ENCODE data around the gene NFAM1.

Gene NFAM1

DNA sequence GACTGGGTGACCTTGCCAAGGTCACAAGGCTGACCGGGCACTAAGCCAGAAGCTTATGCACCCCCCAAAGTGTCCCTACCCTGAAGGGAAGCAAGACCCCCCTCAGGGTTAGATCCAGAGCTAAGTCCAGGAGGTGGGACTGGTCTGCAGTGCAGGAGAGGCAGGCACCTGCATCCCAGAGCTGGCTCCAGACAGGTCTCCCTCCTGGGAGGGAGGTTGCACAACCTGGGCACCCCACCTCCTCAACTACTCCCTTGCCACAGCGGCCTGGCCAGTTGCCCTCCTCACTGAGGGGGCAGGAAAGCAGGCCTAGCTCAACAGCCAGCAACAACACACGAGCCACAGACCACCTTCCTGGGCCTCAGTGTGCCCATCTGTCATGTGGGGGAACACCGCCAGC is 86.7 kb downstream of the NFAM1 start:
- Histone ChIP-seq H3K4me1 (ENCODE audit: control insufficient read depth, low read length) (no peaks in the 10 kb centered on the region), H3K79me2 (ENCODE audit: control insufficient read depth, low read length) (no peaks in the 10 kb centered on the region), H3K27me3 (ENCODE audit: control insufficient read depth, low read length) (peaks cover 33% of the 10 kb centered on the region), H3K4me2 (ENCODE audit: low read length) (no peak overlapping the region), H3K36me3 (ENCODE audit: control insufficient read depth, low read length) (no peaks in the 10 kb centered on the region), H3K9me2 (replicated peaks; ENCODE audit: control insufficient read depth, low read length) (no peaks in the 10 kb centered on the region), H3K27ac (ENCODE audit: low read depth, low read length) (no peak overlapping the region), H3K9me3 (ENCODE audit: control insufficient read depth, insufficient read depth, low read length) (no peaks in the 10 kb centered on the region), H3K4me3 (ENCODE audit: low read length) (no peak overlapping the region), H3F3A (ENCODE audit: control insufficient read depth, insufficient read depth) (no peaks in the 10 kb centered on the region), H4K20me1 (ENCODE audit: control insufficient read depth, insufficient read depth, low read depth, low read length) (no peaks in the 10 kb centered on the region)
- TF ChIP-seq, protein P1, sequence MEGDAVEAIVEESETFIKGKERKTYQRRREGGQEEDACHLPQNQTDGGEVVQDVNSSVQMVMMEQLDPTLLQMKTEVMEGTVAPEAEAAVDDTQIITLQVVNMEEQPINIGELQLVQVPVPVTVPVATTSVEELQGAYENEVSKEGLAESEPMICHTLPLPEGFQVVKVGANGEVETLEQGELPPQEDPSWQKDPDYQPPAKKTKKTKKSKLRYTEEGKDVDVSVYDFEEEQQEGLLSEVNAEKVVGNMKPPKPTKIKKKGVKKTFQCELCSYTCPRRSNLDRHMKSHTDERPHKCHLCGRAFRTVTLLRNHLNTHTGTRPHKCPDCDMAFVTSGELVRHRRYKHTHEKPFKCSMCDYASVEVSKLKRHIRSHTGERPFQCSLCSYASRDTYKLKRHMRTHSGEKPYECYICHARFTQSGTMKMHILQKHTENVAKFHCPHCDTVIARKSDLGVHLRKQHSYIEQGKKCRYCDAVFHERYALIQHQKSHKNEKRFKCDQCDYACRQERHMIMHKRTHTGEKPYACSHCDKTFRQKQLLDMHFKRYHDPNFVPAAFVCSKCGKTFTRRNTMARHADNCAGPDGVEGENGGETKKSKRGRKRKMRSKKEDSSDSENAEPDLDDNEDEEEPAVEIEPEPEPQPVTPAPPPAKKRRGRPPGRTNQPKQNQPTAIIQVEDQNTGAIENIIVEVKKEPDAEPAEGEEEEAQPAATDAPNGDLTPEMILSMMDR (IDR thresholded peaks at IDR 0.05; ENCODE audit: low read depth, low read length, poor library complexity, severe bottlenecking) = no peak
- no peak for TF ChIP-seq EZH2phosphoT487 (IDR thresholded peaks at IDR 0.05; ENCODE audit: borderline replicate concordance, low read length)

DNA sequence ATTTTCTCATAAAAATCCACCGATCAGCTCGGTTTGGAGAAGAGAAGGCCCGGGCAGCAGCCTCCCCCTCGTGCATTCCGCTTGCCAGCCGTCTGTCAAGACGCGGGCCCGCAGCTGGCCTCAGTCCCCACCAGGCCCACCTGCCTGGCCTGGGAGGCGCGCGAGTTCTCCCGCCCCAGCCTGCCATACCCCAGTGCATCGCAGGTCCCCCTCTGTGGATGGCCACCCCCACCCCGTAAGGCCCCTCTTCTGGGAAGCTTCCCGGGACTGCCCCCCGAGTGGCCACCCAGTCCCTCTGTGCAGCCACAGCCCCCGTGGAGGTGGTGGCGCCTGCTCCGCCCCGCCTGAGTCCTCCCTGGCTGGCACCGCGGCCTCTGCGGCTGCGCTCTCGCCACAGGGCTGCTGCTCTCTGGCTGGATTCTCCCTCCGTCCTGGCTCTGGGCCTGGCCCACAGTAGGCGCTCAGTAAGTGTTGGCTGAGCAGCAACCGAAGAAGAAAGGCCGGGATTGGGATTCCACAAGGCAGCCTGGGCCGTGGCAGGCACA is 87.8 kb downstream of the NFAM1 start:
- Histone ChIP-seq H3K27ac (ENCODE audit: low read depth, low read length) (no peak overlapping the region), H3K4me3 (ENCODE audit: low read length) (no peak overlapping the region), H3K79me2 (ENCODE audit: control insufficient read depth, low read length) (no peaks in the 10 kb centered on the region), H3K9me2 (replicated peaks; ENCODE audit: control insufficient read depth, low read length) (no peaks in the 10 kb centered on the region), H3K27me3 (ENCODE audit: control insufficient read depth, low read length) (peaks cover 43% of the 10 kb centered on the region), H3K4me1 (ENCODE audit: control insufficient read depth, low read length) (no peaks in the 10 kb centered on the region), H3K36me3 (ENCODE audit: control insufficient read depth, low read length) (no peaks in the 10 kb centered on the region), H4K20me1 (ENCODE audit: control insufficient read depth, insufficient read depth, low read depth, low read length) (no peaks in the 10 kb centered on the region; the same call in 1 of the 2 replicates), H3K4me2 (ENCODE audit: low read length) (no peak overlapping the region), H3K9me3 (ENCODE audit: control insufficient read depth, insufficient read depth, low read length) (no peaks in the 10 kb centered on the region), H3F3A (ENCODE audit: control insufficient read depth, insufficient read depth) (no peaks in the 10 kb centered on the region)
- TF ChIP-seq, protein P1 (IDR thresholded peaks at IDR 0.05; ENCODE audit: low read depth, low read length, poor library complexity, severe bottlenecking) = no peak
- no peak for TF ChIP-seq EZH2phosphoT487 (IDR thresholded peaks at IDR 0.05; ENCODE audit: borderline replicate concordance, low read length)

DNA sequence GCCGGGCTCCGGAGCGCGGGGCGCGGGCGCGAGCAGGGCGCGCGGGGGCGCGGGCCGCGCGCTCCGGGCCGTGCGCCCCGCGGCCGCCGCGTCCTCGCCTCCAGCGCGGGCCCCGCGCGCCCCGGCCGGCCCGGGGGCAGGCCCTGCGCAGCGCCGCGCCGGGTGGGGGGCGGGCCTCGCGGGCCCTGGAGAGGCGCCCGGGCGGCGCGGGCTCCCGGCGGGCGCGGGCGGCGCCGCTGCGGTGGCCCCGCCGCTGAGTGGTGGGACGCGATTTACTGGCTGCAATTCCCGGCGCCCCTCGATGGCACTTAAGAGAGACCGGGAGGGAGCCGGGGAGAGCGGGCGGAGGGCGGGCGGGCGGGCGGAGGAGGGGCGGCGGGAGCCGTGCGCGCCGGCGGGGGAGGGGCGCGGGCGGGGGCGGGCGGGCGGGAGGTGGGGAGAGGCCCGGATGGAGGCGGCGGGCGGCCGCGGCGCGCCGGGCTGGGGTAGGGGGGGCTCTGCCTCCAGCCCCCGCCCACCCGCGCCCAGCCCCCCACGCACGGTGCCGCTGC is 88.6 kb downstream of the NFAM1 start:
- H3K79me2 ChIP-seq (ENCODE audit: control insufficient read depth, low read length) = no peaks in the 10 kb centered on the region
- TF ChIP-seq EZH2phosphoT487 (IDR thresholded peaks at IDR 0.05; ENCODE audit: borderline replicate concordance, low read length) = no peak
- TF ChIP-seq, protein P1 (IDR thresholded peaks at IDR 0.05; ENCODE audit: low read depth, low read length, poor library complexity, severe bottlenecking) = no peak

More for the DNA sequence above, 88.6 kb downstream of the NFAM1 start:
- Histone ChIP-seq H3K9me3 (ENCODE audit: control insufficient read depth, insufficient read depth, low read length) (no peaks in the 10 kb centered on the region), H3K9me2 (replicated peaks; ENCODE audit: control insufficient read depth, low read length) (no peaks in the 10 kb centered on the region), H4K20me1 (ENCODE audit: control insufficient read depth, insufficient read depth, low read depth, low read length) (no peaks in the 10 kb centered on the region; the same call in 1 of the 2 replicates), H3K4me1 (ENCODE audit: control insufficient read depth, low read length) (no peaks in the 10 kb centered on the region), H3K4me2 (ENCODE audit: low read length) (no peak overlapping the region), H3K4me3 (ENCODE audit: low read length) (no peak overlapping the region), H3F3A (ENCODE audit: control insufficient read depth, insufficient read depth) (no peaks in the 10 kb centered on the region), H3K27me3 (ENCODE audit: control insufficient read depth, low read length) (peaks cover 48% of the 10 kb centered on the region), H3K36me3 (ENCODE audit: control insufficient read depth, low read length) (no peaks in the 10 kb centered on the region), H3K27ac (ENCODE audit: low read depth, low read length) (no peak overlapping the region)

All from DOHH2 (cell line).